ENCODE measurements around the gene EMC6. TPM values are rescaled to one million over a fixed set of nuclear protein-coding genes. Genes with fewer than 3 reads are reported as not detected.
A peak's percentile ranks its signal among the peaks of the same experiment; 100 is the strongest.
"Not testable (repeated sequence)": the region's sequence is repeated elsewhere in the genome, so short reads cannot be mapped to it uniquely, and the experiment has no call there.

The EMC6 gene
- total and polyA plus RNA-seq, 2 donors, result 7.8 to 77.1 TPM

GRCh38 chr17:3693829-3694231 is 25.2 kb downstream of the EMC6 start:
- H3K27ac ChIP-seq (ENCODE audit: low read depth), result no peak overlapping the region
- H3K4me3 ChIP-seq (ENCODE audit: low read depth, low read length), result no peak overlapping the region
- WGBS, result 72% methylated on average over 9 of the region's 9 CpGs
- DNase-seq (ENCODE audit: extremely low spot score), result no peak
- no peaks in the 10 kb centered on the region for H3K36me3 ChIP-seq (ENCODE audit: insufficient read depth)
- H3K4me1 ChIP-seq (ENCODE audit: insufficient read depth), result no peaks in the 10 kb centered on the region

DNA sequence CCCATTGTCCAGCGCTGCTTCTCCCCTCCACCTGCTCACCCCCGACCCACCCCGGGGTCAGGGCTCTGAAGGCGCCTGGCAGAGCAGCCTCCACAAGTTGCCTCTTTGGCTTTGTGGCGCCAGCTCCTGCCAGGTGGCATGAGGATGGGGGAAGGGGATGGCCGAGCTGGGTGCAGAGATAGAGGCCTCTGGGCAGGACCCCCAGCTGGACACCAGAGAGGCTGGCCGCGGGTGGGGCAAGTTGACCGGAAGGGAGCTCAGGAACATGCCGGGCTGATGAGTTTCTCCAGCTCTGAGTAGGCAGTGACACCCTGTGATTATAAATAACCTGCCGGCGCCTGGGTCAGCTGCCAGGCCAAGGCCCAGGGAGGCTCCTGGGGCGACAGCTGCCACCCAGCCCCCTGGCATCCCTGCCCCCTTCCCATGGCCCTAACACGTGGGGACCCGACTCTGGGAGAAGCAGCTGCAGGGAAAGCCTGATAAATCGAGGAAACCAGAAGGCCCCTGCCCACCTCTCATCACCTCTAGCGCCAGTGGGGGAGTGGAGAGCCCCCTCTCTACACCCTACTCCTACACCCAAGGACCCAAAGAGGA is 26.6 kb downstream of the EMC6 start:
- no peak for DNase-seq (ENCODE audit: extremely low spot score)
- Histone ChIP-seq H3K4me3 (ENCODE audit: low read depth, low read length) (peak overlapping the region; percentile 41), H3K27ac (ENCODE audit: low read depth) (no peak overlapping the region), H3K4me1 (ENCODE audit: insufficient read depth) (no peaks in the 10 kb centered on the region), H3K36me3 (ENCODE audit: insufficient read depth) (no peaks in the 10 kb centered on the region)
- 13% methylated on average over 17 of the region's 17 CpGs for WGBS

DNA sequence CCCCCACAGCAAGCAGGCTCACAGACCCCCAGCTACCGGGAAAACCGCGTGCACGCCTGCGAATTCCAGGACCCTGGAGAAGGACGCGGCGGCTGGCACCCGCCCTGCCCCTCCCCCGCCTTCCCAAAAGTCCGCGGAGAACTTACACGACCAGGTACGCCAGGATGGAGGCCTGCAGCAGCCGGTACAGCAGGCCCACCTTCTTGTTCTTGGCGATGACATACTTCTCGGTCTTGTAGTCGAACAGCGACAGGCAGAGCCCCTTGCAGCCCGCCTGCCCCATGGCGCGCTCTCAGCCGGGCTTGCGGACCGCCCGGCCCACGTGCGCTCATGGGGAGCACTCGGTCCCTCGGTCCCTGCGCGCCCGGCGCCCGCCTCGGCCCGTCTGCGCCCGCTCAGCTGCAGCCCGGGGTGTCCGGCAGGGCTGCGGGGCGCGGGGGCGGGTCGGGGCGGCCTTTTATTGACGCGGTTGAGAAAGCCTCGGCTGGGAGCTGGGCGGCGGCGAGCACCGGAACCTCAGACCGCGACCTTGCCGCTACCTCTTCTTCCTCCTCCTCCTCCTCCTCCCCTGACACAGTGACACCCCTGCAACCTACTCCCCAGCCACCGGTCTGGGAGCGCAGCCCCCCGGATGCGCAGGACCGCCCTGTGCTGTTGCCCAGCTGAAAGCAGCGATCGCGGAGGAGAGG is 27.3 kb downstream of the EMC6 start, which contains the start of gene P2RX5:
P2RX5 (minus strand) TSS at position 433 of the 689 bp plus-strand sequence; CDS start at position 283, 150 bp downstream.
- no peak within 1 kb of the TSS for H3K27ac ChIP-seq (ENCODE audit: low read depth)
- peak within 1 kb of the TSS; percentile 41 for H3K4me3 ChIP-seq (ENCODE audit: low read depth, low read length)
- DNase-seq (ENCODE audit: extremely low spot score), result no peak
- H3K4me1 ChIP-seq (ENCODE audit: insufficient read depth), result no peaks in the 10 kb centered on the region
- WGBS, result under 1% methylated on average over 65 of the region's 65 CpGs
- no peaks in the 10 kb centered on the region for H3K36me3 ChIP-seq (ENCODE audit: insufficient read depth)

DNA sequence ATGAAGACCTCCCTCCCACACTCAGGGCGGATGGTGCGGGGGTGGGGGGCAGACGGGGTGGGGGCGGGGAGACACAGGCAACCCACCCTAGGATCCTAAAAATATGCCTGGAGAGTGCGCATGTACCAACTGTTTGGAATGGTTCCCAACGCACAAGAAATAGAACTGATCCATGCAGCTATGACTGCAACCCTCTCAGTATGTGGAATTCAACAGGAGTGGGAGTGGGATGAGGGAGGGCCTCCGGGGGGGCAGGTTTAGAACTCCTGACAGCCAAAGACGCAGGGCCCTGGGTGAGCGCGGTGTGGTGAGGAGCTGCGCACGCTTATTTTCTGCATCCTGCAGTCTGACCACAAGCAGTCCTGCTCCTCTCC is 28.5 kb downstream of the EMC6 start:
- Histone ChIP-seq H3K27ac (ENCODE audit: low read depth) (no peak overlapping the region), H3K36me3 (ENCODE audit: insufficient read depth) (no peaks in the 10 kb centered on the region), H3K4me1 (ENCODE audit: insufficient read depth) (no peaks in the 10 kb centered on the region), H3K4me3 (ENCODE audit: low read depth, low read length) (no peak overlapping the region)
- DNase-seq (ENCODE audit: extremely low spot score), result no peak
- 49% methylated on average over 12 of the region's 12 CpGs for WGBS

DNA sequence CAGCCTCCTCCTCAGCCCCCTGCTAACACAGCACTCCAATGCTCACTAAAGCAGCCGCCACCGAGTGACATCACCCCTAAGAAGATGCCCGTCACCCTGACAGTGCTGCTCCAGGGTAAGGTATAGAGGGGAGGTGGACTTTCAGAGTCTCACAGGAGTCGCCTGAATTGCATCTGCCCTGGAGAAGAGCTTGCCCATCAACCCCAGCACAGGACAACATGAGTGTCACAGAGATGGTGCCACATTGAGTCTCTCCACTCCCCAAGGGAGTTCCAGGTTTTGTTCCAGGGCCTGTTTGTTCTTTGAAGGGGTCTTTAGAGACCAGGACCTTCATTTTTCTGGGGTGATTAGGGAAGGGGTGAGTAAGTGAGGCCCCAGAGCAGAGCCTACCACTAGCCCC is 29.5 kb downstream of the EMC6 start:
- H3K36me3 ChIP-seq (ENCODE audit: insufficient read depth), result no peaks in the 10 kb centered on the region
- H3K4me3 ChIP-seq (ENCODE audit: low read depth, low read length), result no peak overlapping the region
- H3K27ac ChIP-seq (ENCODE audit: low read depth), result no peak overlapping the region
- no peak for DNase-seq (ENCODE audit: extremely low spot score)
- no peaks in the 10 kb centered on the region for H3K4me1 ChIP-seq (ENCODE audit: insufficient read depth)
- 86% methylated on average over 4 of the region's 4 CpGs for WGBS

- 89% methylated on average over 4 of the region's 4 CpGs for WGBS
- no peaks in the 10 kb centered on the region for H3K36me3 ChIP-seq (ENCODE audit: insufficient read depth)
Measured at GRCh38 chr17:3699951-3700350, 31.3 kb downstream of the EMC6 start.

GRCh38 chr17:3702041-3702539 is 33.5 kb downstream of the EMC6 start:
- DNase-seq (ENCODE audit: extremely low spot score); H3K36me3 ChIP-seq (ENCODE audit: insufficient read depth); H3K27ac ChIP-seq (ENCODE audit: low read depth); H3K4me3 ChIP-seq (ENCODE audit: low read depth, low read length); H3K4me1 ChIP-seq (ENCODE audit: insufficient read depth): not testable (repeated sequence)
- 87% methylated on average over 7 of the region's 7 CpGs for WGBS

More at GRCh38 chr17:3699951-3700350, 31.3 kb downstream of the EMC6 start:
- no peak for DNase-seq (ENCODE audit: extremely low spot score)
- H3K27ac ChIP-seq (ENCODE audit: low read depth), result no peak overlapping the region
- no peaks in the 10 kb centered on the region for H3K4me1 ChIP-seq (ENCODE audit: insufficient read depth)
- H3K4me3 ChIP-seq (ENCODE audit: low read depth, low read length), result no peak overlapping the region

DNA sequence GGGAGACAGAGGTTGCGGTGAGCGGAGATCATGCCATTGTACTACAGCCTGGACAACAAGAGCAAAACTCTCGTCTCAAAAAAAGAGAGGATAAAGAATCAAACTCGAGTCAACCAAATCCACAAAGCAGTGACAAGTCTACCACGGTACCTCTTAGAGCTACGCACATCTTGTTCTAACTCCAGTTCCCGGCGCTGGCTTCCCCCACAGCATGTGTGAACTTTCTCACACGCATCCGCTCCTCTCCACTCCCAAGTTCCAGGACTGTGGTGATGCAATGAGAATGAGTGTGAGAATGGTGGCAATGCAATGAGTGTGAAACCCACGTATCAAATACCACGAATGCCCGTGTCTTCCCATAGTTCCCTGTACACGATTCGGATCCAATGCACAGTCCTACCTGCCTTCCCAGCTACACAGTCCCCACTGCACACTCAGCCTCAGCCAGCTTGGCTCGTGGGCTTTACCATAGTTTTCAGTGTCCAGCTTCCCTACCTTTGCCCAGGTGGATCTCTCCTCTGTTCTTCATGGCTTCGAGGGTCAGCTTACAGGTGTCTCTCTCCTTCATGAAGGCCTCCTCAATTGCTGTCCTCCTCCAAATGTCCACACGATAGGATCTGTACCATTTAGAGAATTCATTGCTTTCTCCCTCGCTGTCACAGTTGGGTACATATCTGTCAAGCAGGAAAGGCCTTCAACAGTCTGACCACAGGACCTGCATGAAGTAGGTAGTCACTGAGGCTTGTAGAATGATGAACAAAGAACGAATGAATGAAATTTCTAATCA is 36.5 kb downstream of the EMC6 start:
- WGBS, result 88% methylated on average over 20 of the region's 20 CpGs
- Histone ChIP-seq H3K4me1 (ENCODE audit: insufficient read depth) (no peaks in the 10 kb centered on the region), H3K36me3 (ENCODE audit: insufficient read depth) (no peaks in the 10 kb centered on the region), H3K27ac (ENCODE audit: low read depth) (no peak overlapping the region), H3K4me3 (ENCODE audit: low read depth, low read length) (no peak overlapping the region)
- DNase-seq (ENCODE audit: extremely low spot score), result no peak

DNA sequence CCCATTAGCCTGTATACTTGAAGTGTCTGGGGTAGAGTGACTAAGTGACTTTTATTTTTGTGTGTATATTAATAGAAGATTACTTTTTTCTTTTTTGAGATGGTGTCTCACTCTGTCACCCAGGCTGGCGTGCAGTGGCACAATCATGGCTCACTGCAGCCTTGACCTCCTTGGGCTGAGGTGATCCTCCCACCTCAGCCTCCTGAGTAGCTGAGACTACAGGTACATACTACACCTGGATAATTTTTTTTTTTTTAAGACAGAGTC is 37.0 kb downstream of the EMC6 start:
- WGBS, result 83% methylated on average over 1 of the region's 1 CpG

GRCh38 chr17:3708366-3708765 is 39.8 kb downstream of the EMC6 start:
- Histone ChIP-seq H3K36me3 (ENCODE audit: insufficient read depth) (no peaks in the 10 kb centered on the region), H3K4me1 (ENCODE audit: insufficient read depth) (no peaks in the 10 kb centered on the region), H3K27ac (ENCODE audit: low read depth) (no peak overlapping the region), H3K4me3 (ENCODE audit: low read depth, low read length) (no peak overlapping the region)
- WGBS, result 73% methylated on average over 3 of the region's 3 CpGs
- no peak for DNase-seq (ENCODE audit: extremely low spot score)

More for the DNA sequence above, 37.0 kb downstream of the EMC6 start:
- not testable (repeated sequence) for H3K4me3 ChIP-seq (ENCODE audit: low read depth, low read length); H3K4me1 ChIP-seq (ENCODE audit: insufficient read depth); DNase-seq (ENCODE audit: extremely low spot score); H3K36me3 ChIP-seq (ENCODE audit: insufficient read depth); H3K27ac ChIP-seq (ENCODE audit: low read depth)

GRCh38 chr17:3710951-3711383 is 42.4 kb downstream of the EMC6 start:
- Histone ChIP-seq H3K36me3 (ENCODE audit: insufficient read depth) (peaks cover 8% of the 10 kb centered on the region), H3K4me1 (ENCODE audit: insufficient read depth) (no peaks in the 10 kb centered on the region), H3K4me3 (ENCODE audit: low read depth, low read length) (no peak overlapping the region), H3K27ac (ENCODE audit: low read depth) (peak overlapping the region; percentile 16)
- 73% methylated on average over 5 of the region's 5 CpGs for WGBS
- DNase-seq (ENCODE audit: extremely low spot score), result no peak

DNA sequence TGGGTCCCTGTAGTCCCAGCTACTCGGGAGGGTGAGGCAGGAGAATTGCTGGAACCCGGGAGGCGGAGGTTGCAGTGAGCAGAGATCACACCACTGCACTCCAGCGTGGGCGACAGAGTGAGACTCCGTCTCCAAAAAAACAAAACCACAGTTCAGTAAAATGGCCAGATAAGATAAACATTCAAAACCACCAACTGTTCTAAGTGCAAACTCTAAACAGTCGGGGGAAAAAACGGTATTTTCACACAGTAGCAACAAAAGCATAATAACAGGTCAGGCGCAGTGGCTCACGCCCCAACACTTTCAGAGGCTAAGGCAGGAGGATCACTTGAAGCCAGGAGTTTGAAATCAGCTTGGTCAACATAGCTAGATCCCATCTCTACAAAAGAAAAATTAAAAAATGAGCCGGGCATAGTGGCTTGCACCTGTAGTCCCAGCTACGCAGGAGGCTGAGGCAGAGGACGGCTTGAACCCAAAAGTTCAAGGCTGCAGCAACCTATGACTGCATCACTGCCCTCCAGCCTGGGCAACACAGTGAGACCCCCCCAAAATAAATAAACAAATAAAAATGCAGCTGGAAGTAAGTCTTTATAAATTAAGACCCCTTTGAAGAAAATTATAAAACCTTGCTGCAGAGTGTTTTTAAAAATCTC is 44.3 kb downstream of the EMC6 start:
- Histone ChIP-seq H3K4me1 (ENCODE audit: insufficient read depth) (no peaks in the 10 kb centered on the region), H3K27ac (ENCODE audit: low read depth) (no peak overlapping the region), H3K36me3 (ENCODE audit: insufficient read depth) (peaks cover 13% of the 10 kb centered on the region), H3K4me3 (ENCODE audit: low read depth, low read length) (no peak overlapping the region)
- 83% methylated on average over 13 of the region's 13 CpGs for WGBS
- no peak for DNase-seq (ENCODE audit: extremely low spot score)

DNA sequence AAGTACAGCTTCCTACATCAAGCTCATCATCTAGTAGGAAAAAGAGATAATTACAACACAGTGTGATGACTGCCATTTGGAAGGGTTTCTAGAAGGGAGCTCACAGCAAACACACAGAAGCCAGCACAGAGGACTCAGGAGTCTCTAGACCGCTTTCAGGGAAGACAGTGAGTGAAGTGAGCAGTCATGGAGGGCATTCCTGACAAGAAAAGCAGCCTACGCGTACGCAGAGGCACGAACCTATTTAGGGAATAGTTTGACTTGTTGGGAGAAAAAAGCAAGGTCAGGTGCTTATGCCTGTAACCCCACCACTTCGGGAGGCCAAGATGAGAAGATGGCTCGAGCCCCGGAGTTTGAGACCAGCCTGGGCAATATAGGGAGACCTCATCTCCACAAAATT is 46.7 kb downstream of the EMC6 start:
- no peak overlapping the region for H3K27ac ChIP-seq (ENCODE audit: low read depth)
- 87% methylated on average over 8 of the region's 8 CpGs for WGBS
- no peak overlapping the region for H3K4me3 ChIP-seq (ENCODE audit: low read depth, low read length)
- no peaks in the 10 kb centered on the region for H3K4me1 ChIP-seq (ENCODE audit: insufficient read depth)
- DNase-seq (ENCODE audit: extremely low spot score), result no peak
- H3K36me3 ChIP-seq (ENCODE audit: insufficient read depth), result peaks cover 13% of the 10 kb centered on the region

Data from urinary bladder (tissue), 4 donors.